Femur (tissue), 1 donor: Measurements from ENCODE around the gene OSBPL8.

Experiments used
- DNase-seq: peaks from one replicate; pipeline ENCODE4 v3.0.0-alpha.2; 2017

OSBPL8 gene

GRCh38 chr12:76559400-76560085 lies at the start of gene OSBPL8:
TSS of gene OSBPL8 (minus strand) at chr12:76559771. CDS start at chr12:76487551, 72,220 bp downstream.
- DNase-seq: peak; percentile 98

- no peak for DNase-seq
These were observed 48.5 kb upstream of the OSBPL8 start for GRCh38 chr12:76608070-76608469.

GRCh38 chr12:76595056-76595455 lies 35.5 kb upstream of the OSBPL8 start:
- no peak for DNase-seq

GRCh38 chr12:76591476-76591875 lies 31.9 kb upstream of the OSBPL8 start:
- no peak for DNase-seq

GRCh38 chr12:76590131-76590530 lies 30.6 kb upstream of the OSBPL8 start:
- no peak for DNase-seq

GRCh38 chr12:76588881-76589565 lies 29.5 kb upstream of the OSBPL8 start:
- DNase-seq: no peak

GRCh38 chr12:76587428-76588178 lies 28.0 kb upstream of the OSBPL8 start:
- DNase-seq: no peak

GRCh38 chr12:76586764-76587395 lies 27.3 kb upstream of the OSBPL8 start:
- no peak for DNase-seq

- DNase-seq: no peak
These were observed 23.7 kb upstream of the OSBPL8 start for GRCh38 chr12:76583301-76583700.

GRCh38 chr12:76573840-76574373 lies 14.3 kb upstream of the OSBPL8 start:
- no peak for DNase-seq

- no peak for DNase-seq
These were observed 11.7 kb upstream of the OSBPL8 start for GRCh38 chr12:76571256-76571655.

- no peak for DNase-seq
These were observed 10.4 kb upstream of the OSBPL8 start for GRCh38 chr12:76569685-76570604.

GRCh38 chr12:76568888-76569551 lies 9.4 kb upstream of the OSBPL8 start:
- no peak for DNase-seq

- DNase-seq: no peak
These were observed 8.6 kb upstream of the OSBPL8 start for GRCh38 chr12:76568130-76568529.

GRCh38 chr12:76563061-76563460 lies 3.5 kb upstream of the OSBPL8 start:
- DNase-seq: no peak

- no peak for DNase-seq
These were observed 2.6 kb upstream of the OSBPL8 start for GRCh38 chr12:76562130-76562529.

GRCh38 chr12:76560086-76560491 lies 518 bp upstream of the OSBPL8 start:
- DNase-seq: no peak

- peak; percentile 76 for DNase-seq
These were observed 729 bp downstream of the OSBPL8 start for GRCh38 chr12:76558684-76559399.

- no peak for DNase-seq
These were observed 3.2 kb downstream of the OSBPL8 start for GRCh38 chr12:76556368-76556767.

GRCh38 chr12:76555797-76556196 lies 3.8 kb downstream of the OSBPL8 start:
- DNase-seq: no peak
